Loucy (cell line): Measurements from ENCODE around the gene ZNF738.

Experiments used
- CTCF ChIP-seq: fragments of 200-600 bp; sonication (generic); conservative IDR thresholded peaks from 2 replicates; pipeline ENCODE4 v1.5.1; 2014; ENCODE audit warnings: mild to moderate bottlenecking, antibody characterized with exemption, low read length
- EZH2phosphoT487 ChIP-seq: fragments of 200-600 bp; IDR thresholded peaks from 2 replicates; pipeline ENCODE4 v1.6.1; 2018; ENCODE audit warnings: antibody characterized with exemption, mild to moderate bottlenecking, moderate library complexity, borderline replicate concordance

GRCh38 chr19:21358768-21359451 is at the start of gene ZNF738:
- TF ChIP-seq CTCF (no peak), EZH2phosphoT487 (no peak)
